ENCODE data around the gene SUSD5. TPM values are rescaled to one million over a fixed set of nuclear protein-coding genes. Genes with fewer than 3 reads are reported as not detected.

The SUSD5 gene
- total RNA-seq, 1 donor from 2014 or later = 2.0 TPM

DNA sequence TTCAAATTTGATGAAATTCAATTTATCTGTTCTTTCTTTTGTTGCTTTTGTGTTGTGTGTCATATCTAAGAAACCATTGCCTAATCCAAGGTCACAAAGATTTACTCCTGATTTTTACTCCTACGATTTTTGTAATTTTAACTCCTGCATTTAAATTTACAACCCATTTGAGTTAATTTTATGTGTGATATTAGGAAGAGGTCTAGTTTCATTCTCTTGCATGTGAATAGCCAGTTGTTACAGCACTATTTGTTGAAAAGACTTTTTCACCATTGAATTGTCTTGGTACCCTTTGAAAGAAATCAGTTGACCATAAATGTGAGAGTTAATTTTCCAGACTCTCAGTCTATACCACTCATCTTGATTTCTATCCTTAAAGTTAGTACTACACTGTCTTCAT, 80.9 kb downstream of the SUSD5 start:
- Mint-ChIP-seq H3K4me3 (ENCODE audit: unreplicated experiment) (no peak overlapping the region), H3K4me1 (ENCODE audit: low read depth, unreplicated experiment) (peaks cover 8% of the 10 kb centered on the region), H3K9me3 (ENCODE audit: unreplicated experiment) (no peaks in the 10 kb centered on the region), H3K27ac (ENCODE audit: unreplicated experiment) (no peak overlapping the region), H3K27me3 (ENCODE audit: unreplicated experiment) (no peaks in the 10 kb centered on the region), H3K36me3 (ENCODE audit: unreplicated experiment) (no peaks in the 10 kb centered on the region)
- no peak for DNase-seq
- TF ChIP-seq, protein P1, sequence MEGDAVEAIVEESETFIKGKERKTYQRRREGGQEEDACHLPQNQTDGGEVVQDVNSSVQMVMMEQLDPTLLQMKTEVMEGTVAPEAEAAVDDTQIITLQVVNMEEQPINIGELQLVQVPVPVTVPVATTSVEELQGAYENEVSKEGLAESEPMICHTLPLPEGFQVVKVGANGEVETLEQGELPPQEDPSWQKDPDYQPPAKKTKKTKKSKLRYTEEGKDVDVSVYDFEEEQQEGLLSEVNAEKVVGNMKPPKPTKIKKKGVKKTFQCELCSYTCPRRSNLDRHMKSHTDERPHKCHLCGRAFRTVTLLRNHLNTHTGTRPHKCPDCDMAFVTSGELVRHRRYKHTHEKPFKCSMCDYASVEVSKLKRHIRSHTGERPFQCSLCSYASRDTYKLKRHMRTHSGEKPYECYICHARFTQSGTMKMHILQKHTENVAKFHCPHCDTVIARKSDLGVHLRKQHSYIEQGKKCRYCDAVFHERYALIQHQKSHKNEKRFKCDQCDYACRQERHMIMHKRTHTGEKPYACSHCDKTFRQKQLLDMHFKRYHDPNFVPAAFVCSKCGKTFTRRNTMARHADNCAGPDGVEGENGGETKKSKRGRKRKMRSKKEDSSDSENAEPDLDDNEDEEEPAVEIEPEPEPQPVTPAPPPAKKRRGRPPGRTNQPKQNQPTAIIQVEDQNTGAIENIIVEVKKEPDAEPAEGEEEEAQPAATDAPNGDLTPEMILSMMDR (IDR thresholded peaks at IDR 0.05; ENCODE audit: partially characterized antibody, unreplicated experiment) = no peak

DNA sequence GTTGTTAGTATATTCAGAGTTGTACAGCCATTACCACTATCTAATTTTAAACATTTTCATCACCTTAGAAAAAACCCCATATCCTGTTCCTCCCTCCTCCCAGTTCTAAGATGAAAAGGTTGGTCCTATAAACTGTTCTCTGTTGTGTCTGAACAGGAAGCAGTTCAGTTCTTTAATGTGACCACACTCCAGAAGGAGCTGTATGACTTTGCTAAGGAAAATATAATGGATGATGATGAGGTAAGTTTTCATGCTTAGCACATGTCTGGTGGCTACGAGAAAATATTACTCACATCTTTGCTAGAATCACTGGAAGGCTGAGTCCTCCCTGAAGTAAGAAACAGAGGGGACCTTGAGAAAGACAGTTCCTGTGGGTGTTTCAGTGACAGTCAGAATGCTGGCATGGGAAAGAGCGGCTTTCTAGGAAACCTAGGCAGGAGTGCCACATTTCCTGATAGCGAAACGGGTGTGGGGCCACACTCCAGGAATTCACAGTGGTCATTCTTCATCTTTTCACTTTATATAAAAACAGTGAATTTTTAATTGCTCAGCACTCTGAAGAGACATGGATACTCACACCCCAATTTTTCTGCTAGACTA, 84.5 kb downstream of the SUSD5 start:
- DNase-seq = no peak
- H3K27ac Mint-ChIP-seq (ENCODE audit: unreplicated experiment) = no peak overlapping the region
- no peaks in the 10 kb centered on the region for H3K27me3 Mint-ChIP-seq (ENCODE audit: unreplicated experiment)
- TF ChIP-seq, protein P1 (IDR thresholded peaks at IDR 0.05; ENCODE audit: partially characterized antibody, unreplicated experiment) = no peak
- H3K4me3 Mint-ChIP-seq (ENCODE audit: unreplicated experiment) = no peak overlapping the region
- H3K4me1 Mint-ChIP-seq (ENCODE audit: low read depth, unreplicated experiment) = no peaks in the 10 kb centered on the region
- H3K9me3 Mint-ChIP-seq (ENCODE audit: unreplicated experiment) = no peaks in the 10 kb centered on the region
- no peaks in the 10 kb centered on the region for H3K36me3 Mint-ChIP-seq (ENCODE audit: unreplicated experiment)

DNA sequence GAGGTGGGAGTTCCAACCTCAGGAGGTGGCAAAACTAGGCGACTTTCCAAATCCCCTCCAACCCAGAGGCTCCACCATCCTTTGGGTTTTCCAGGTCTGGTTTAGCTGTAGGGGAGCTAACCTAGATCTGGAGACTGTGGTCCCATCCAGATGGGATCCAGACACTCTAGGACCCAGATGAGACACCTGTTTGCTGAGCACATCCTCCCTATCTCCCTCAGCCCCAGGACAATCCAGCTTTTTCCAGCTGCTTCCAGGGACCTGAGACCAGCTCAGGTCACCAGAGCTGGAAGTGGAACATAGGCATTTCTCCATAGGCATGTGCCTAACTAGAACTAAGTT, 86.6 kb downstream of the SUSD5 start:
- H3K36me3 Mint-ChIP-seq (ENCODE audit: unreplicated experiment) = no peaks in the 10 kb centered on the region
- DNase-seq = no peak
- no peaks in the 10 kb centered on the region for H3K9me3 Mint-ChIP-seq (ENCODE audit: unreplicated experiment)
- no peaks in the 10 kb centered on the region for H3K4me1 Mint-ChIP-seq (ENCODE audit: low read depth, unreplicated experiment)
- TF ChIP-seq, protein P1 (IDR thresholded peaks at IDR 0.05; ENCODE audit: partially characterized antibody, unreplicated experiment) = no peak
- no peak overlapping the region for H3K27ac Mint-ChIP-seq (ENCODE audit: unreplicated experiment)
- no peak overlapping the region for H3K4me3 Mint-ChIP-seq (ENCODE audit: unreplicated experiment)
- H3K27me3 Mint-ChIP-seq (ENCODE audit: unreplicated experiment) = no peaks in the 10 kb centered on the region

DNA sequence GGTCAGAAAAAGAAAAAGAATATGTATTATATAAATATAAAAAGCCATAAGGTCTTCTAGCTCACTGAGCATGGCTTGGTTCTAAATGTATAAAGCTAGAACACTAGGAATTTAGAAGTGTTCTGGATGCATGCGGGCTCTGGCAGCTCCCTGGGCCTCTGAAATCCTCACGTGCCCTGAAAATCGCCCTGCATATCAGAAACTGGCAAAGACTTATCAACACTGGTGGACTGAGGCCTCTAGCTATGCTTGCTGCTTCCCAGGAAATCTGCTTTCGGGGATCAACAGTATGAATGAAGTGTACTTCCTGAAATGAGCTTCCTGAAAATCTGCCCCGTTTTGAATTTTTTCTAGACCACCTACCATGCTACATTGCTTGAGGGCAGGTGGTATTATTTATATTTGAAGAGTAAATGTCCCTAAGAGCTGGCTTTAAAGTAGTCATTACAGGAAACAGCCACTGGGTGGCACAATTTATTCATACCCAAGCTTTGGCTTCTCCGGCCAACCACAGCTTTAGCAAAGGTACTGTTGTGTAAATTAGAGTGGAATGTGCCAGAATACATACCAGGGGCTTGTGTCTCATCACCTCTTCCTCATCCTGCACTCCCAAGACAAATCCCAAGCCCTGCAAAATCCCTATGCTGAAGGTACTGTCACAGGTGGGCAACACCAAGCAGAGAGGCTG, 87.1 kb downstream of the SUSD5 start:
- peak; percentile 42 for DNase-seq
- Mint-ChIP-seq H3K4me3 (ENCODE audit: unreplicated experiment) (no peak overlapping the region), H3K9me3 (ENCODE audit: unreplicated experiment) (no peaks in the 10 kb centered on the region), H3K27me3 (ENCODE audit: unreplicated experiment) (no peaks in the 10 kb centered on the region), H3K36me3 (ENCODE audit: unreplicated experiment) (no peaks in the 10 kb centered on the region), H3K27ac (ENCODE audit: unreplicated experiment) (no peak overlapping the region), H3K4me1 (ENCODE audit: low read depth, unreplicated experiment) (no peaks in the 10 kb centered on the region)
- TF ChIP-seq, protein P1 (IDR thresholded peaks at IDR 0.05; ENCODE audit: partially characterized antibody, unreplicated experiment) = peak; percentile 89

DNA sequence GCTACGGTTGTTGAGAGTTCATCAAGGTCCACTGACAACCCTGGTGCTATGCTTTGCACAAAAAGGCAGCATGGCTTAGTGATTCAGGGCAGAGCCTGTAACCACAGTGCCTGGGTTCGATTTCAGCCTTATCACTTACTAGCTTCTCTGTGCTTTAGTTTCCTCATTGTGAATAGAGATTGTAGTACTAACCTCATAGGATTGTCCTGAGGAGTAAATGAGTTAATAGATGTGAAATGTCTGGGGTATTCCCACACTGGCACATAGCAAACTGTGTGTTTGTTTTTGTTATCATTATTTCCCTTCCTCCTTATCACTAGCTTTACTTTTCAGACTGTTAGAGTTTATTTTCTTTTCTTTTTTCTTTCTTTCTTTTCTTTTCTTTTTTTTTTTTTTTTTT, 88.5 kb downstream of the SUSD5 start:
- Mint-ChIP-seq H3K4me1 (ENCODE audit: low read depth, unreplicated experiment) (no peaks in the 10 kb centered on the region), H3K27me3 (ENCODE audit: unreplicated experiment) (no peaks in the 10 kb centered on the region), H3K36me3 (ENCODE audit: unreplicated experiment) (no peaks in the 10 kb centered on the region), H3K4me3 (ENCODE audit: unreplicated experiment) (no peak overlapping the region), H3K9me3 (ENCODE audit: unreplicated experiment) (no peaks in the 10 kb centered on the region), H3K27ac (ENCODE audit: unreplicated experiment) (no peak overlapping the region)
- TF ChIP-seq, protein P1 (IDR thresholded peaks at IDR 0.05; ENCODE audit: partially characterized antibody, unreplicated experiment) = no peak
- no peak for DNase-seq

Measured in glutamatergic neuron (in vitro differentiated cells).